ENCODE measurements around the gene NT5DC1. TPM values are rescaled to one million over a fixed set of nuclear protein-coding genes. Genes with fewer than 3 reads are reported as not detected.

The NT5DC1 gene
- total RNA-seq, 1 experiment from 2014 or later = 37.9 TPM

DNA sequence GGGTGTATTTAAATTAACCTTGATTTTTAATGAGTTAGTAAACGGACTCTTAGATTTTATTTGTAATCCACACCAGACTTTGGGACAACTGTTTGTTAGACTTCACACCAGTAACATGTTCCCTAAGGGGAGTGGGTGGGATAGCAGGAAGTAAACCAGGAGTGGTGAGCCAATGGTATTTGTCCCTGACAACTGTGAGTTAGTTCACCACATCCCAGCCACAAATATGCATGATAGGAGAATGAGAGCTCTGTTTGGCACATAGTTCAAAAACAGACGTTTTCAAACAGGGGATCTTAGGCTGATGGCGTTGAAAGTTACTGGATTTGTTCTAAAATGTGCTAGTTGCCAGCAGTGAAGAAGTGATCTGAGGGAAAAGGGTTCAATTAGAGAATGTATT is 44.0 kb downstream of the NT5DC1 start:
- Histone ChIP-seq H3K27me3 (replicated peaks; ENCODE audit: insufficient read depth, low read depth, low read length, poor library complexity) (no peaks in the 10 kb centered on the region), H3K27ac (ENCODE audit: low read depth, low read length, poor library complexity, severe bottlenecking) (no peak overlapping the region), H3K36me3 (ENCODE audit: insufficient read depth, low read length, poor library complexity, severe bottlenecking) (no peaks in the 10 kb centered on the region), H3K9me3 (ENCODE audit: low read depth, low read length, poor library complexity, severe bottlenecking) (no peaks in the 10 kb centered on the region), H3K4me3 (ENCODE audit: low read depth, low read length, poor library complexity, severe bottlenecking) (no peak overlapping the region), H3K4me1 (ENCODE audit: insufficient read depth, low read length, poor library complexity, severe bottlenecking) (no peaks in the 10 kb centered on the region)
- no peak for TF ChIP-seq EZH2 (IDR thresholded peaks at IDR 0.05; ENCODE audit: borderline replicate concordance, low read depth, low read length, poor library complexity, severe bottlenecking)
- ChIA-PET POLR2A (ENCODE audit: low non-redundant PET) (no interaction called here), CTCF (no interaction called here)
- intact Hi-C loops (cut with micrococcal nuclease; ENCODE audit: unreplicated experiment) = no loop called here
- no TSS peak for BruUV-seq (replicated peaks)
- DNase-seq (ENCODE audit: low spot score) = no peak

DNA sequence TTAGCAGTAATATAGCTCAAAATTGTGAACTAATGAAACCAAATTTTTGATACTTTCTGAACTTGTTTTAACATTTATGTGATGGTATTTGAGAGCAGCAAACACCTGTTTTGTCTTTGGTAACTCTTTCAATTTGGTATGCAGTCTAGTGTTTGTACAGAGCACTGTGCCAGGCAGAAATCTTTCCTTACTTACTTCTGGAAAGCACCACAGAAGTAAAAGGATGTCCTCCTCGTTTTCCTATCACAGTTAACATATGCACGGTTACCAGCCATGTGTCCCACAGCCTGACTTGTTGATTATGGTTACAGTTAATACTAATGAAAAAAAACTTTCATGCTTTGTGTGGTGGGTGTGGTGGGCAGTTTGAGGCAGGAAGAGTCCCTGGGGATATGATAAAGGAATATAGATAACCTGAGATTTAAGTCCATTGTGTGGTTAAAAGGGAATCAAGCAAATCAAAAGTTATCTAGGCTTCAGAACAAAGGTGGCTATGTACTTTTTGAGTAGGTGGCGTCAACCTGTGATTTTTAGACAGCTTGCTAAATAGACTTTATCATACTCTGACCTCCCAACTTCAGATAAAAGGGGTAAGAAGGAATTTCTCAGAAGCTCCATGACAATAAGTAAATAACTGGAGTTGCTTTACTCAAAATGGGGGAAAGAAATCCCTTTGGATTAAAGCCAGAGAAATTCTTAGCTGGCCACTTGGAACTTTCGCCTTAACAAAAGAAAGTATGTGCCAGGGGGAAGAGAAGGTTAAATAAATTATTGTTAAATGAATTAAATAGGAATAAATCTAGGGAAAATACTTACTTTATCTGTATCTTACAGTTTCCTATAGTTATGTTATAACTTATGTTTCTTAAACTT is 45.4 kb downstream of the NT5DC1 start:
- H3K36me3 ChIP-seq (ENCODE audit: insufficient read depth, low read length, poor library complexity, severe bottlenecking) = no peaks in the 10 kb centered on the region
- H3K27me3 ChIP-seq (replicated peaks; ENCODE audit: insufficient read depth, low read depth, low read length, poor library complexity) = no peaks in the 10 kb centered on the region
- H3K4me1 ChIP-seq (ENCODE audit: insufficient read depth, low read length, poor library complexity, severe bottlenecking) = no peaks in the 10 kb centered on the region
- intact Hi-C loops (cut with micrococcal nuclease; ENCODE audit: unreplicated experiment) = no loop called here
- POLR2A ChIA-PET (ENCODE audit: low non-redundant PET) = no interaction called here
- no peak overlapping the region for H3K27ac ChIP-seq (ENCODE audit: low read depth, low read length, poor library complexity, severe bottlenecking)
- H3K4me3 ChIP-seq (ENCODE audit: low read depth, low read length, poor library complexity, severe bottlenecking) = no peak overlapping the region
- TF ChIP-seq, protein P1, sequence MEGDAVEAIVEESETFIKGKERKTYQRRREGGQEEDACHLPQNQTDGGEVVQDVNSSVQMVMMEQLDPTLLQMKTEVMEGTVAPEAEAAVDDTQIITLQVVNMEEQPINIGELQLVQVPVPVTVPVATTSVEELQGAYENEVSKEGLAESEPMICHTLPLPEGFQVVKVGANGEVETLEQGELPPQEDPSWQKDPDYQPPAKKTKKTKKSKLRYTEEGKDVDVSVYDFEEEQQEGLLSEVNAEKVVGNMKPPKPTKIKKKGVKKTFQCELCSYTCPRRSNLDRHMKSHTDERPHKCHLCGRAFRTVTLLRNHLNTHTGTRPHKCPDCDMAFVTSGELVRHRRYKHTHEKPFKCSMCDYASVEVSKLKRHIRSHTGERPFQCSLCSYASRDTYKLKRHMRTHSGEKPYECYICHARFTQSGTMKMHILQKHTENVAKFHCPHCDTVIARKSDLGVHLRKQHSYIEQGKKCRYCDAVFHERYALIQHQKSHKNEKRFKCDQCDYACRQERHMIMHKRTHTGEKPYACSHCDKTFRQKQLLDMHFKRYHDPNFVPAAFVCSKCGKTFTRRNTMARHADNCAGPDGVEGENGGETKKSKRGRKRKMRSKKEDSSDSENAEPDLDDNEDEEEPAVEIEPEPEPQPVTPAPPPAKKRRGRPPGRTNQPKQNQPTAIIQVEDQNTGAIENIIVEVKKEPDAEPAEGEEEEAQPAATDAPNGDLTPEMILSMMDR (conservative IDR thresholded peaks at IDR 0.05; ENCODE audit: low read depth, low read length) = no peak
- no peak for TF ChIP-seq EZH2 (IDR thresholded peaks at IDR 0.05; ENCODE audit: borderline replicate concordance, low read depth, low read length, poor library complexity, severe bottlenecking)
- no peaks in the 10 kb centered on the region for H3K9me3 ChIP-seq (ENCODE audit: low read depth, low read length, poor library complexity, severe bottlenecking)
- no peak for DNase-seq (ENCODE audit: low spot score)
- BruUV-seq (replicated peaks) = no TSS peak
- CTCF ChIA-PET = no interaction called here

DNA sequence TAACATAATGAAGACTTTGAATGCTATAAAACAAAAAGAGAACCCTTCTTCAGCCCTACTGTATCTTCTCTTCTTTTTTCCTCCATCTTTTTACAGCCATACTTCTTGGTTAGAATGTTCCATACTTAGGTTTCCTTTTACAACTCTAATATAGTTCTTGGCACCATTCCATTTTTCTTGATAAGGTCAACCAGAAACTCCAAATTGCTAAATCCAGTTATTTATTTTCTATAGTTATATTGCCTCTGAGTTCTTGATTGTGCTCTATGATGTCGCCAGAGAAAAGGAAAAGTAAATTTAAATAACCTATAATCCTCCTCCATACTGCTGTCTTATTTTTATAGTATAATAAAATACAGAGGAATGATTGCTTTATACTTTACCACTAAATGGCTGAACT is 52.0 kb downstream of the NT5DC1 start:
- TF ChIP-seq, protein P1 (conservative IDR thresholded peaks at IDR 0.05; ENCODE audit: low read depth, low read length) = no peak
- no peak for TF ChIP-seq EZH2 (IDR thresholded peaks at IDR 0.05; ENCODE audit: borderline replicate concordance, low read depth, low read length, poor library complexity, severe bottlenecking)
- no peaks in the 10 kb centered on the region for H3K9me3 ChIP-seq (ENCODE audit: low read depth, low read length, poor library complexity, severe bottlenecking)
- H3K4me3 ChIP-seq (ENCODE audit: low read depth, low read length, poor library complexity, severe bottlenecking) = no peak overlapping the region
- no peaks in the 10 kb centered on the region for H3K36me3 ChIP-seq (ENCODE audit: insufficient read depth, low read length, poor library complexity, severe bottlenecking)
- no peak for DNase-seq (ENCODE audit: low spot score)
- H3K27me3 ChIP-seq (replicated peaks; ENCODE audit: insufficient read depth, low read depth, low read length, poor library complexity) = no peaks in the 10 kb centered on the region
- intact Hi-C loops (cut with micrococcal nuclease; ENCODE audit: unreplicated experiment) = no loop called here
- ChIA-PET CTCF (no interaction called here), POLR2A (ENCODE audit: low non-redundant PET) (no interaction called here)
- no TSS peak for BruUV-seq (replicated peaks)
- no peaks in the 10 kb centered on the region for H3K4me1 ChIP-seq (ENCODE audit: insufficient read depth, low read length, poor library complexity, severe bottlenecking)
- H3K27ac ChIP-seq (ENCODE audit: low read depth, low read length, poor library complexity, severe bottlenecking) = no peak overlapping the region

DNA sequence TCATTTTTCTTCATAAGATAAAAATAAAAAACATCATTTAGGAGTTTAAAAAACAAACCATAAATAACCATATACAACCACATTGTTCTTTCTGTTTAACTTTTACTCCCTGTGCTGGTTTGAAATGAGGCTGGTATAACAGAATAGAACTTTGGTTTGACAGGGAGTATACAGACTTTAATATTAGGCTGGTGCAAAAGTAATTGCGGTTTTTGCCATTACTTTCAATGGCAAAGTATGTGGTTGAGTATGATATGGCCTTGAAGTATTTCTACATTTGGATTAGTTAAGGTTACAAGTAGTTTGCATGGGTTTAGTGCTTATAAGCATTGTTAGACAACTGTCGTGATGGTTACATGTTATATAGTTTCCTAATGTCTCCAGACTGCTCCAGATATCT is 54.2 kb downstream of the NT5DC1 start:
- intact Hi-C loops (cut with micrococcal nuclease; ENCODE audit: unreplicated experiment) = no loop called here
- CTCF ChIA-PET = no interaction called here

More for the DNA sequence above, 54.2 kb downstream of the NT5DC1 start:
- no peaks in the 10 kb centered on the region for H3K27me3 ChIP-seq (replicated peaks; ENCODE audit: insufficient read depth, low read depth, low read length, poor library complexity)
- H3K9me3 ChIP-seq (ENCODE audit: low read depth, low read length, poor library complexity, severe bottlenecking) = no peaks in the 10 kb centered on the region
- no peak for DNase-seq (ENCODE audit: low spot score)
- no TSS peak for BruUV-seq (replicated peaks)
- POLR2A ChIA-PET (ENCODE audit: low non-redundant PET) = no interaction called here
- no peaks in the 10 kb centered on the region for H3K4me1 ChIP-seq (ENCODE audit: insufficient read depth, low read length, poor library complexity, severe bottlenecking)
- no peak overlapping the region for H3K27ac ChIP-seq (ENCODE audit: low read depth, low read length, poor library complexity, severe bottlenecking)
- TF ChIP-seq, protein P1 (conservative IDR thresholded peaks at IDR 0.05; ENCODE audit: low read depth, low read length) = no peak
- no peak for TF ChIP-seq EZH2 (IDR thresholded peaks at IDR 0.05; ENCODE audit: borderline replicate concordance, low read depth, low read length, poor library complexity, severe bottlenecking)
- H3K36me3 ChIP-seq (ENCODE audit: insufficient read depth, low read length, poor library complexity, severe bottlenecking) = no peaks in the 10 kb centered on the region
- H3K4me3 ChIP-seq (ENCODE audit: low read depth, low read length, poor library complexity, severe bottlenecking) = no peak overlapping the region
